ENCODE measurements around the gene RAPGEF5. TPM values are rescaled to one million over a fixed set of nuclear protein-coding genes. Genes with fewer than 3 reads are reported as not detected.
A peak's percentile ranks its signal among the peaks of the same experiment; 100 is the strongest.

The RAPGEF5 gene
- total RNA-seq, 5 donors from 2014 or later (not counting 1 experiment from before 2014, with no cell fraction given), result 0.12 to 2.4 (median 0.61) TPM

DNA sequence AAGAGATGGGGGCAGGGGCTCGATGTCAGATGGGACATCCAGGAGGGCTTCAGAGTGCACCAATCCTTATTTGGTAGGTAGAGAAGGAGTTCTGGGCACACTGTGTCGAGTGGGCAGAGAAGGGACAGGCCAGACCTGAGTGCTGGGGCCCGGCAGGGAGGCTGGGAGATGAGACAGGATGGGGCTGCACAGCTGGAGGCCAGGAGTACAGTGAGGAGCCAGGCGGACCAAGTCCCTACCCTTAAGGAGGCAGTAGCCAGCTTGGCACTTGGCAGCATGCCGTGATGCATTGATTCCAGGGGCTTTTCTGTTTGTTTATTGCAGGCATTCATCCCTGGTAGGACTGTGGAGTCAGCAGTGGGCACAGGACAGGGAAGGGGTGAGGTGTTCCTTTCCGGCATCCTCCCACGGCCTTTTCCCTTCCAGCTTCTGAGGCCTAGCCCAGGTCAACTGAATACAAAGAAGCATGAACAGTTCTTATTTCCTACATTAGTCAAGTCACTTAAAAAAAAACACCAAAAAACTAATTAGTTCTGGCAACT, 242.4 kb downstream of the RAPGEF5 start:
- no peak for DNase-seq
- 62% methylated on average over 5 of the region's 7 CpGs for WGBS (ENCODE audit: insufficient coverage)
- H3K27me3 Mint-ChIP-seq, result peaks cover under 1 to 2% of the 10 kb centered on the region in 2 donors
- H3K9me3 Mint-ChIP-seq, result no peaks in the 10 kb centered on the region
- H3K36me3 Mint-ChIP-seq, result no peaks in the 10 kb centered on the region
- no peaks in the 10 kb centered on the region for H3K36me3 ChIP-seq (ENCODE audit: control insufficient read depth in 2 of 2, extremely low read depth in 1 of 2, insufficient read depth in 1 of 2, low read length in 1 of 2)
- no peak overlapping the region for H3K4me3 ChIP-seq (ENCODE audit: control insufficient read depth in 1 of 2, extremely low read depth in 1 of 2, low read length in 1 of 2)
- POLR2A ChIA-PET, result interaction anchor here in 1 of 2 donors (0.6 kb wide), 1 partner anchor 151 kb away, joined by 3 read pairs; no protein-coding TSS in a partner anchor
- no peak overlapping the region for H3K4me3 Mint-ChIP-seq
- no peaks in the 10 kb centered on the region for H3K9me3 ChIP-seq
- H3K27ac Mint-ChIP-seq, result no peak overlapping the region
- H3K4me1 Mint-ChIP-seq, result no peaks in the 10 kb centered on the region
- CTCF ChIA-PET, result interaction anchor here in 1 of 2 donors (0.6 kb wide), 3 partner anchors 14 to 865 kb away, joined by 3 to 4 read pairs (median 3); no protein-coding TSS in a partner anchor
- peaks cover 0 to 16% of the 10 kb centered on the region in 2 experiments for H3K27me3 ChIP-seq (replicated peaks in 1 of 2; ENCODE audit: control insufficient read depth in 2 of 2, extremely low read depth in 1 of 2, insufficient read depth in 2 of 2, low read length in 1 of 2)
- H3K27ac ChIP-seq (ENCODE audit: low read length), result no peak overlapping the region
- no peaks in the 10 kb centered on the region for H3K4me1 ChIP-seq (ENCODE audit: control insufficient read depth in 1 of 2, extremely low read depth in 1 of 2, insufficient read depth in 2 of 2, low read length in 2 of 2)
- no peak for ATAC-seq (replicated peaks in 1 of 4)

DNA sequence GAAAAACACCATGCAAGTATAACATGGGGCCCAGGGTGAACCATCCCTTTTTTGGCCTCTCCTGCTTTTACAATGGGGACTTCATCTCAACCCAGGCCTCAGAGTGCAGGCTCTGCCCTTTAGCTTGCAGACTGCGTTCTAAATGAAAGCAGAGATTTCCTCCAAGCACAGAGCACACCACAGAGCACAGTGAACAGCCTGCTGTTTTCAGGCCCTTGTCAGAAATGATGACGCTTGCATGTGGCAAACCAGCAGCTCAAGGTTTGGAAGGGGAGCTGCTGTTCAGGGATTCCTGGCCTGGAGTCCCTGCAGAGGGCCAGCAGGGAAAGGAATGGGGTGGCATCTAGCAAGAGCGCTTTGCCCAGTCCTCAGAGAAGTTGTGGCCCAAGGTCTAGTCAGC, 243.9 kb downstream of the RAPGEF5 start:
- Mint-ChIP-seq H3K27me3 (peaks cover 2 to 3% of the 10 kb centered on the region in 2 donors), H3K4me3 (no peak overlapping the region), H3K36me3 (no peaks in the 10 kb centered on the region), H3K27ac (no peak overlapping the region), H3K9me3 (no peaks in the 10 kb centered on the region), H3K4me1 (no peaks in the 10 kb centered on the region)
- DNase-seq, result no peak
- H3K4me1 ChIP-seq (ENCODE audit: control insufficient read depth in 1 of 2, extremely low read depth in 1 of 2, insufficient read depth in 2 of 2, low read length in 2 of 2), result no peaks in the 10 kb centered on the region
- WGBS (ENCODE audit: insufficient coverage), result 100% methylated on average over 1 of the region's 3 CpGs
- CTCF ChIA-PET, result interaction anchor here (0.7 to 0.9 kb wide), 3 partner anchors 367 to 606 kb away, joined by 3 to 7 read pairs (median 4); no protein-coding TSS in a partner anchor
- H3K9me3 ChIP-seq, result no peaks in the 10 kb centered on the region
- no peak for ATAC-seq (replicated peaks in 1 of 4)
- H3K4me3 ChIP-seq (ENCODE audit: control insufficient read depth in 1 of 2, extremely low read depth in 1 of 2, low read length in 1 of 2), result no peak overlapping the region
- peaks cover 0 to 22% of the 10 kb centered on the region in 2 experiments for H3K27me3 ChIP-seq (replicated peaks in 1 of 2; ENCODE audit: control insufficient read depth in 2 of 2, extremely low read depth in 1 of 2, insufficient read depth in 2 of 2, low read length in 1 of 2)
- POLR2A ChIA-PET, result no interaction called here
- H3K27ac ChIP-seq (ENCODE audit: low read length), result no peak overlapping the region
- H3K36me3 ChIP-seq (ENCODE audit: control insufficient read depth in 2 of 2, extremely low read depth in 1 of 2, insufficient read depth in 1 of 2, low read length in 1 of 2), result no peaks in the 10 kb centered on the region

- no peak overlapping the region for H3K4me3 ChIP-seq (ENCODE audit: control insufficient read depth in 1 of 2, extremely low read depth in 1 of 2, low read length in 1 of 2)
- H3K27ac Mint-ChIP-seq, result no peak overlapping the region
- CTCF ChIA-PET, result interaction anchor here in 1 of 2 donors (0.8 to 2.9 kb wide), 5 partner anchors 10 to 735 kb away, joined by 3 to 13 read pairs (median 3); no protein-coding TSS in a partner anchor
- H3K9me3 Mint-ChIP-seq, result no peaks in the 10 kb centered on the region
- POLR2A ChIA-PET, result no interaction called here
- no peak overlapping the region for H3K27ac ChIP-seq (ENCODE audit: low read length)
- no peak overlapping the region for H3K4me3 Mint-ChIP-seq
- no peaks in the 10 kb centered on the region for H3K36me3 ChIP-seq (ENCODE audit: control insufficient read depth in 2 of 2, extremely low read depth in 1 of 2, insufficient read depth in 1 of 2, low read length in 1 of 2)
- H3K27me3 Mint-ChIP-seq, result peaks cover 2 to 3% of the 10 kb centered on the region in 2 donors
- DNase-seq (no peak), ATAC-seq (replicated peaks in 1 of 4) (no peak)
- 78% methylated on average over 2 of the region's 4 CpGs for WGBS (ENCODE audit: insufficient coverage)
- H3K9me3 ChIP-seq, result no peaks in the 10 kb centered on the region
- no peaks in the 10 kb centered on the region for H3K4me1 Mint-ChIP-seq
- H3K4me1 ChIP-seq (ENCODE audit: control insufficient read depth in 1 of 2, extremely low read depth in 1 of 2, insufficient read depth in 2 of 2, low read length in 2 of 2), result no peaks in the 10 kb centered on the region
- H3K27me3 ChIP-seq (replicated peaks in 1 of 2; ENCODE audit: control insufficient read depth in 2 of 2, extremely low read depth in 1 of 2, insufficient read depth in 2 of 2, low read length in 1 of 2), result peaks cover 0 to 18% of the 10 kb centered on the region in 2 experiments
- no peaks in the 10 kb centered on the region for H3K36me3 Mint-ChIP-seq
These were observed 245.3 kb downstream of the RAPGEF5 start for GRCh38 chr7:22111661-22112060.

DNA sequence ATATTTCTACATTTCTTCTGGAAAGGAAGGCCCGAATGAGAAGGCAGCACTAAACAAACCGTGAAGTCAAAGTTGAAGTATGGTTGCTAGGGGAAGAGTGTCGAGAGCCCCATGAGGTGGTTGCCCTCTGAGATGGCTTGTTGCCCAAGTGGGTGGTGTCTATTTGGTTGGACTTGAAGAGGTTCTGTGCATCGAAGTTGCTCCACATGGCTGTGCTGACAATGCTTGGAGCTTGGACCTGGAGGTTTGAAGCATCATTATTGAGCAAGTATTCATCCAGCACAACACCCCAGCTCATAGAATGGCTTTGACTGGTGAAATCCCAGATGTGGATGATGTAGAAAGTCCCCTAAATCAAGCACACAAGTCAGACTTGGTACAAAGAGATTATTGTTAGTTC, 246.1 kb downstream of the RAPGEF5 start:
- H3K4me3 Mint-ChIP-seq, result no peak overlapping the region
- no peak overlapping the region for H3K27ac Mint-ChIP-seq
- WGBS (ENCODE audit: insufficient coverage), result 82% methylated on average over 3 of the region's 4 CpGs
- peaks cover 2 to 3% of the 10 kb centered on the region in 2 donors for H3K27me3 Mint-ChIP-seq
- H3K36me3 ChIP-seq (ENCODE audit: control insufficient read depth in 2 of 2, extremely low read depth in 1 of 2, insufficient read depth in 1 of 2, low read length in 1 of 2), result no peaks in the 10 kb centered on the region
- no peaks in the 10 kb centered on the region for H3K36me3 Mint-ChIP-seq
- no peak overlapping the region for H3K4me3 ChIP-seq (ENCODE audit: control insufficient read depth in 1 of 2, extremely low read depth in 1 of 2, low read length in 1 of 2)
- no peak for DNase-seq
- ATAC-seq (replicated peaks in 1 of 4), result no peak
- no peaks in the 10 kb centered on the region for H3K4me1 ChIP-seq (ENCODE audit: control insufficient read depth in 1 of 2, extremely low read depth in 1 of 2, insufficient read depth in 2 of 2, low read length in 2 of 2)
- H3K27me3 ChIP-seq (replicated peaks in 1 of 2; ENCODE audit: control insufficient read depth in 2 of 2, extremely low read depth in 1 of 2, insufficient read depth in 2 of 2, low read length in 1 of 2), result peaks cover 0 to 16% of the 10 kb centered on the region in 2 experiments
- H3K4me1 Mint-ChIP-seq, result no peaks in the 10 kb centered on the region
- ChIA-PET POLR2A (no interaction called here), CTCF (interaction anchor here (0.8 to 2.9 kb wide), 8 partner anchors 9 to 962 kb away, joined by 3 to 13 read pairs (median 3); no protein-coding TSS in a partner anchor)
- no peaks in the 10 kb centered on the region for H3K9me3 Mint-ChIP-seq
- H3K9me3 ChIP-seq, result no peaks in the 10 kb centered on the region
- H3K27ac ChIP-seq (ENCODE audit: low read length), result no peak overlapping the region

DNA sequence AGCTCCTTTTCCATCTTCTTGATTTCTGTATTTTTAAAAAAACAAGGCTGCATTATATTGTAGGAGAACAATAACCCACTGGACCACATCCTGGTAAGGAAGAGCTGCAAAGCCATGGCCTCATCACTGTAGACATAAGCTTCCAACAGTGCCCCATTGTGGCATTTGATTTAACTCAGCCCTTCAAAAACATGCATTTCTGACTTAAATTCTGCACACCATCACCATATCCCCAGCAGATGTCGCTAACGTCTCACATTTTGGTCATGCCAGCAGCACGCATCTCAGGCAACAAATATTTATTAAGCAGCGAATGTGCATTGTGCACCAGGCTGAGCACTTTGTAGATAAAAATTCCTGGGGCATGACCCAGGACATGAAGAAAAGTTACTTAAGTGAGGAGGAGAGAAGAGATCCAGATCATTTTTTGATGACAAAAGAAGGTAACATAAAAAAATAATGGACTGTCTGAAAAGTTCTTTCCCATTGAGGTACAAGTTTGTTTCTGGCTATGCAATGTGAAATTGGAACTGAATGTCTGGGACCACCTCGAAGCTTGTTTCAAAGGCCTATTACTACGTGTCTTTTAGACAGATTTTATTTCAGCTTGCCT, 246.6 kb downstream of the RAPGEF5 start:
- ATAC-seq (replicated peaks in 1 of 4) (peak; percentile 63 to 80 (median 72)), DNase-seq (peak in 34 of 35 experiments; percentile 22 to 87 (median 54))
- peaks cover 0 to 16% of the 10 kb centered on the region in 2 experiments for H3K27me3 ChIP-seq (replicated peaks in 1 of 2; ENCODE audit: control insufficient read depth in 2 of 2, extremely low read depth in 1 of 2, insufficient read depth in 2 of 2, low read length in 1 of 2)
- H3K9me3 ChIP-seq, result no peaks in the 10 kb centered on the region
- Mint-ChIP-seq H3K27ac (no peak overlapping the region), H3K27me3 (peaks cover 2 to 3% of the 10 kb centered on the region in 2 donors), H3K36me3 (no peaks in the 10 kb centered on the region), H3K4me3 (no peak overlapping the region), H3K9me3 (no peaks in the 10 kb centered on the region), H3K4me1 (no peaks in the 10 kb centered on the region)
- no peaks in the 10 kb centered on the region for H3K4me1 ChIP-seq (ENCODE audit: control insufficient read depth in 1 of 2, extremely low read depth in 1 of 2, insufficient read depth in 2 of 2, low read length in 2 of 2)
- ChIA-PET CTCF (interaction anchor here (0.7 to 2.9 kb wide), 20 partner anchors 8 to 963 kb away, joined by 3 to 13 read pairs (median 4); partner anchors contain the start of genes STEAP1B (in 2 of the 2) and IL6 (in 1 of the 2)), POLR2A (interaction anchor here in 1 of 2 donors (0.7 kb wide), 1 partner anchor 8 kb away, joined by 3 read pairs; no protein-coding TSS in a partner anchor)
- WGBS (ENCODE audit: insufficient coverage), result 0% methylated on average over 2 of the region's 6 CpGs
- no peak overlapping the region for H3K27ac ChIP-seq (ENCODE audit: low read length)
- H3K4me3 ChIP-seq (ENCODE audit: control insufficient read depth in 1 of 2, extremely low read depth in 1 of 2, low read length in 1 of 2), result no peak overlapping the region
- no peaks in the 10 kb centered on the region for H3K36me3 ChIP-seq (ENCODE audit: control insufficient read depth in 2 of 2, extremely low read depth in 1 of 2, insufficient read depth in 1 of 2, low read length in 1 of 2)

DNA sequence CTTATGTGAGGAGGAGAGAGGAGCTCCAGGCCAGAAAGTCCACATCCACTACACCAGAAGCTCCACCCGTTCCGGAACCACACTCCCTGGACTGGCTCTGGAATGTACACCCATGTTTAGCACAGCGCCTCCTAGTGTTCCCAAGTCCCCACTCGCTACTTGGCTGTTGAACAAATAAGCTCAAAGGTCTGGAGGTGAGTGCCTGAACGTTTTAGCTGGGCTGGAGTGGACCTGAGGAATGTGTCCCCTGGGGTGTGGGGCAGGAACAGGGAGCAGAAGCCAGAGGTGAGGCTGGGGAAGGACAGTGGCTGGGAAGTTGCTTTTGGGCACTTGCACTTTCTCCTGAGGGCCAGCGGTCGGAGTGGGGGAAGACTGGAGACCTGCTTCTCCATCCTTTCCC, 247.2 kb downstream of the RAPGEF5 start:
- no peak overlapping the region for H3K27ac ChIP-seq (ENCODE audit: low read length)
- 64% methylated on average over 3 of the region's 7 CpGs for WGBS (ENCODE audit: insufficient coverage)
- H3K4me1 Mint-ChIP-seq, result no peaks in the 10 kb centered on the region
- no peaks in the 10 kb centered on the region for H3K36me3 Mint-ChIP-seq
- ChIA-PET CTCF (interaction anchor here (0.7 to 2.9 kb wide), 16 partner anchors 9 to 617 kb away, joined by 3 to 13 read pairs (median 5); partner anchors contain the start of genes STEAP1B (in 2 of the 2) and IL6 (in 1 of the 2)), POLR2A (interaction anchor here in 1 of 2 donors (0.7 kb wide), 1 partner anchor 9 kb away, joined by 3 read pairs; no protein-coding TSS in a partner anchor)
- peaks cover 0 to 16% of the 10 kb centered on the region in 2 experiments for H3K27me3 ChIP-seq (replicated peaks in 1 of 2; ENCODE audit: control insufficient read depth in 2 of 2, extremely low read depth in 1 of 2, insufficient read depth in 2 of 2, low read length in 1 of 2)
- no peaks in the 10 kb centered on the region for H3K9me3 ChIP-seq
- H3K27me3 Mint-ChIP-seq, result peaks cover 0 to 3% of the 10 kb centered on the region in 2 donors
- peak in 2 of 35 experiments; percentile 3 to 28 for DNase-seq
- H3K4me1 ChIP-seq (ENCODE audit: control insufficient read depth in 1 of 2, extremely low read depth in 1 of 2, insufficient read depth in 2 of 2, low read length in 2 of 2), result no peaks in the 10 kb centered on the region
- no peaks in the 10 kb centered on the region for H3K9me3 Mint-ChIP-seq
- ATAC-seq (replicated peaks in 1 of 4), result no peak
- H3K4me3 Mint-ChIP-seq, result no peak overlapping the region
- H3K27ac Mint-ChIP-seq, result no peak overlapping the region
- no peak overlapping the region for H3K4me3 ChIP-seq (ENCODE audit: control insufficient read depth in 1 of 2, extremely low read depth in 1 of 2, low read length in 1 of 2)
- H3K36me3 ChIP-seq (ENCODE audit: control insufficient read depth in 2 of 2, extremely low read depth in 1 of 2, insufficient read depth in 1 of 2, low read length in 1 of 2), result no peaks in the 10 kb centered on the region
